ENCODE measurements around the gene NMUR1.

NMUR1 gene

GRCh38 chr2:231547315-231548110 is 17.3 kb upstream of the NMUR1 start (continued):
- TF ChIP-seq ZNF26 (tag by site-specific recombination; IDR thresholded peaks at IDR 0.05) (no peak), ZNF433 (tag by site-specific recombination; IDR thresholded peaks at IDR 0.05; ENCODE audit: low read depth) (peak; percentile 74; the same call in 1 of the 2 replicates), GLIS1 (tag by site-specific recombination; IDR thresholded peaks at IDR 0.05) (no peak), ZNF341 (tag by site-specific recombination; IDR thresholded peaks at IDR 0.05; ENCODE audit: low read depth) (no peak), ZNF280C (tag by site-specific recombination; IDR thresholded peaks at IDR 0.05) (no peak), ELK4 (IDR thresholded peaks at IDR 0.05; ENCODE audit: borderline replicate concordance, low read depth, low read length) (no peak), ZNF394 (tag by site-specific recombination; IDR thresholded peaks at IDR 0.05; ENCODE audit: borderline replicate concordance) (peak; percentile 78; the same call in 1 of the 2 replicates), ZNF560 (tag by site-specific recombination; IDR thresholded peaks at IDR 0.05; ENCODE audit: borderline replicate concordance) (no peak), ZNF596 (tag by site-specific recombination; IDR thresholded peaks at IDR 0.05) (no peak), ZNF768 (tag by site-specific recombination; IDR thresholded peaks at IDR 0.05) (no peak), ZNF214 (tag by site-specific recombination; IDR thresholded peaks at IDR 0.05; ENCODE audit: borderline replicate concordance) (no peak), MYNN (tag by site-specific recombination; IDR thresholded peaks at IDR 0.05; ENCODE audit: borderline replicate concordance) (no peak), ZNF140 (tag by site-specific recombination; IDR thresholded peaks at IDR 0.05) (peak; percentile 61), ZNF10 (tag by site-specific recombination; IDR thresholded peaks at IDR 0.05) (peak; percentile 93), KLF17 (tag by site-specific recombination; IDR thresholded peaks at IDR 0.05) (no peak), ZNF544 (tag by site-specific recombination; IDR thresholded peaks at IDR 0.05) (no peak), ZNF248 (tag by site-specific recombination; IDR thresholded peaks at IDR 0.05) (no peak), ZSCAN23 (tag by site-specific recombination; IDR thresholded peaks at IDR 0.05) (no peak), ZNF404 (tag by site-specific recombination; IDR thresholded peaks at IDR 0.05) (peak; percentile 68; the same call in 1 of the 2 replicates), ZBTB26 (tag by site-specific recombination; optimal IDR thresholded peaks at IDR 0.05) (no peak), PRDM2 (tag by site-specific recombination; IDR thresholded peaks at IDR 0.05; ENCODE audit: borderline replicate concordance) (no peak), BCL11B (tag by site-specific recombination; IDR thresholded peaks at IDR 0.05; ENCODE audit: low read depth) (no peak), ZNF223 (tag by site-specific recombination; IDR thresholded peaks at IDR 0.05) (no peak), SP3 (tag by site-specific recombination; IDR thresholded peaks at IDR 0.05) (no peak)
